ENCODE results near the gene MRPS7.

Gene MRPS7

GRCh38 chr17:75240394-75241142 is 21.1 kb upstream of the MRPS7 start (continued):
- TF ChIP-seq PATZ1 (tag by site-specific recombination; IDR thresholded peaks at IDR 0.05) = peak; percentile 96
- peak; percentile 23; the same call in 1 of the 2 replicates for TF ChIP-seq ZBTB20 (tag by site-specific recombination; IDR thresholded peaks at IDR 0.05)
- no peak for TF ChIP-seq ZNF223 (tag by site-specific recombination; IDR thresholded peaks at IDR 0.05)
- no peak for TF ChIP-seq ZSCAN18 (tag by site-specific recombination; IDR thresholded peaks at IDR 0.05)
- peak; percentile 68 for TF ChIP-seq SP7 (tag by site-specific recombination; IDR thresholded peaks at IDR 0.05)
- no peak for TF ChIP-seq ZNF121 (tag by site-specific recombination; IDR thresholded peaks at IDR 0.05)
- TF ChIP-seq ZNF777 (tag by site-specific recombination; IDR thresholded peaks at IDR 0.05; ENCODE audit: borderline replicate concordance) = no peak
- TF ChIP-seq ZNF692 (tag by site-specific recombination; IDR thresholded peaks at IDR 0.05) = peak; percentile 53
- TF ChIP-seq AEBP2 (tag by site-specific recombination; IDR thresholded peaks at IDR 0.05; ENCODE audit: borderline replicate concordance) = no peak
- TF ChIP-seq PRDM1 (tag by site-specific recombination; IDR thresholded peaks at IDR 0.05) = no peak
- TF ChIP-seq ZNF184 (tag by site-specific recombination; IDR thresholded peaks at IDR 0.05) = no peak
- peak; percentile 94 for TF ChIP-seq GLIS2 (tag by site-specific recombination; IDR thresholded peaks at IDR 0.05)
- 0 out of 2 replicates have a peak, but pooled peaks have one; percentile 15 for TF ChIP-seq ZBTB44 (tag by site-specific recombination; IDR thresholded peaks at IDR 0.05)
- TF ChIP-seq REPIN1 (tag by site-specific recombination; IDR thresholded peaks at IDR 0.05; ENCODE audit: low read depth) = no peak
- TF ChIP-seq ZNF2 (tag by site-specific recombination; IDR thresholded peaks at IDR 0.05) = 0 out of 2 replicates have a peak, but pooled peaks have one; percentile 40
- no peak for TF ChIP-seq FEZF1 (tag by site-specific recombination; IDR thresholded peaks at IDR 0.05)
- TF ChIP-seq ZNF580 (tag by site-specific recombination; IDR thresholded peaks at IDR 0.05) = 0 out of 2 replicates have a peak, but pooled peaks have one; percentile 38
- peak; percentile 59; the same call in 1 of the 2 replicates for TF ChIP-seq ZNF501 (tag by site-specific recombination; IDR thresholded peaks at IDR 0.05)
- TF ChIP-seq ZFP69B (tag by site-specific recombination; IDR thresholded peaks at IDR 0.05) = peak; percentile 80
- TF ChIP-seq ZBTB10 (tag by site-specific recombination; IDR thresholded peaks at IDR 0.05) = peak; percentile 59
- TF ChIP-seq ZNF701 (tag by site-specific recombination; IDR thresholded peaks at IDR 0.05) = no peak
- no peak for TF ChIP-seq BCL11B (tag by site-specific recombination; IDR thresholded peaks at IDR 0.05; ENCODE audit: low read depth)
- 0 out of 2 replicates have a peak, but pooled peaks have one; percentile 15 for TF ChIP-seq MZF1 (tag by site-specific recombination; IDR thresholded peaks at IDR 0.05; ENCODE audit: borderline replicate concordance)
- TF ChIP-seq ZBTB8A (tag by site-specific recombination; IDR thresholded peaks at IDR 0.05) = peak; percentile 67
- TF ChIP-seq GLI4 (tag by site-specific recombination; IDR thresholded peaks at IDR 0.05) = no peak
- TF ChIP-seq SP3 (tag by site-specific recombination; IDR thresholded peaks at IDR 0.05) = 0 out of 2 replicates have a peak, but pooled peaks have one; percentile 29
- TF ChIP-seq ZNF404 (tag by site-specific recombination; IDR thresholded peaks at IDR 0.05) = no peak

Data from HEK293 (cell line).